HG03064 (cell line): ENCODE data around the gene POLK.
"Not testable (repeated sequence)": the region's sequence is repeated elsewhere in the genome, so short reads cannot be mapped to it uniquely, and the experiment has no call there.

Experiments used
- ATAC-seq: cut with Tn5 transposase; IDR thresholded peaks from one replicate; pipeline ENCODE4 v1.9.1; 2021; ENCODE audit warnings: low read depth; ENCODE audit not compliant: unreplicated experiment

The POLK gene

DNA sequence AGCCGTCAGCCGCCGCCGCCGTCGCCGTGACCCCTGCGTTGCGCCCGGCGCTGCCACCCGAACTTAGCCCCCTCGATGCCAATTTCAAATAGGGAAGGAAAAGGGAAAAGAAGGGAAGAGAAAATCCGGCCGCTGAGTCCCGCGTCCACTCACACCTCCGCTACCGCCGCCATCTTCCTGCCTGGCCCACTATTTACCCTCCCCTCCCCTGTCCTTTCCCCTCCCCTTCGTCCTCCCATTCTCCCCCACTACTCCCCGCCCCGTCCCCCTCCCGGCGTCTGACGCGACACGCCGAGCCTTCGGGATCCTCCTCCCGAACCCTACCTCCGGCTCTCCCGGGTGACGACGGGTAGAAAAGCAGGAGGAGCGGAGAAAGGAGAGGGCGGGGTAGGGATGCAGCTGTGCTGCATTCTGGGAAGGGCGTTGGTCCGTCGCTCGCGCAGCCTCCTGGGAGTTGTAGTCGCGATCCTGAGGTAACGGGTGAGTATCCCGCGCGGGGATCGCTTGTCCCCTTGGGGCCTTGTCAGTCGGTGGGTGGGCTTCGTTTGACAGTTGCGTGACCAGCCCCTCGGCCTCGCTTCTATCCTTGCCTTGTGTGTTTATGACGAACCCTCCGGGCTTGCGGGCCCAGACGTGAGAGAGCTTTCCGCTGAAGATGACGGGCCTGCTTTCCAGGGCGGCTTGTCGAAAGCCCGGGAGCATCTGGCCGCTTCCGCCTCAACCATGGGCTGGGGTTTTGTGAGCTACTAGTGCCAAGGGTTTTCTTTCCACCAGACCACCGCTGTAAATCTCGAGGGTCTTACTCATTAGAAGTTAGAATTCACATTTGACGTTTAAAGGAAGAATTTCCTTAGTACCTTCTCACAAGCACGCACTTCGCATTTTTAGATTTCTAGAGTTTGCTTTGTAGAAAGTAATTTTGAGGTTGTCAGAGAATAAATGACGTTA, at the start of gene POLK, which contains the start of gene CERT1:
Gene POLK (plus strand): TSS at position 457 of the 948 bp plus-strand sequence.
Gene CERT1 (minus strand): TSS at position 195 of the 948 bp plus-strand sequence. CDS start 422 bp downstream, outside the sequence.
- ATAC-seq, result peak; percentile 63

DNA sequence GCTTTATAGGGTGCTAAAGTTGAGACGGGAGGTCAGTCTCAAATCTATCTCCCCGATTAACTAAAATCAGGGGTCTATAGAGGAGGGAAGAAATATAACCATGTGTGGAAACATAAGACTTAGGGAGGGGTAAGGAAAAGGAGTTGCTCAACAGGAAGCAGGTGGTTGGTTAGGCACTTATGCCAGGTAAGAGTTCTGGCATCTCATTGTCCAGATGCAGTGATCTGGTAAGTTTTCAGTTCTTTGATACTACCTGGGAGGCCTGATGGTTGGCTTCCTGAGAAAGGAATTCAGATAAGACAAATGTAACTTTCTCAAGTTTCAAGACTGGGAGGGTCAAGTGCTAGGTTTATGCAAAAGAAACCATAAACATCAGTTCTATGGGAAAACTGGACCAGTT, 48.0 kb upstream of the POLK start:
- ATAC-seq, result no peak

DNA sequence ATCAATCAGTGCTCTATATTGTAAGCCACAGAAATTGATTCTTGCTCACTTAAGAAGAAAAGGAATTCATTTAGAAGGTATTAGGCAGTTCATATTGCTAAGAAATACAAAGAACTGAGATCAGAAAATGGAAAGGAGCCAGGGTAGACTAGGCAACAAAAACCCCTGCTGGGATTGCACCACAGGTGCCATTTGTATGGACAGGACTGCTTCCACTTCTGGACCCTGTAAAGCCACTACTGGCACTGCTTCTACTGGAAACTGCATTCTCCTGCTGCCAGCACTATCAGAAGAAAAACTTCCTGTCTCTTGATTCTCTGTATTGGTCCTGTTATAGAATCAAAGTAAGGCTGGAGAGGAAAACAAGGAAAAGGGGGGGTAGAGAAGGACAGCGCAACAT, 46.2 kb upstream of the POLK start:
- no peak for ATAC-seq

DNA sequence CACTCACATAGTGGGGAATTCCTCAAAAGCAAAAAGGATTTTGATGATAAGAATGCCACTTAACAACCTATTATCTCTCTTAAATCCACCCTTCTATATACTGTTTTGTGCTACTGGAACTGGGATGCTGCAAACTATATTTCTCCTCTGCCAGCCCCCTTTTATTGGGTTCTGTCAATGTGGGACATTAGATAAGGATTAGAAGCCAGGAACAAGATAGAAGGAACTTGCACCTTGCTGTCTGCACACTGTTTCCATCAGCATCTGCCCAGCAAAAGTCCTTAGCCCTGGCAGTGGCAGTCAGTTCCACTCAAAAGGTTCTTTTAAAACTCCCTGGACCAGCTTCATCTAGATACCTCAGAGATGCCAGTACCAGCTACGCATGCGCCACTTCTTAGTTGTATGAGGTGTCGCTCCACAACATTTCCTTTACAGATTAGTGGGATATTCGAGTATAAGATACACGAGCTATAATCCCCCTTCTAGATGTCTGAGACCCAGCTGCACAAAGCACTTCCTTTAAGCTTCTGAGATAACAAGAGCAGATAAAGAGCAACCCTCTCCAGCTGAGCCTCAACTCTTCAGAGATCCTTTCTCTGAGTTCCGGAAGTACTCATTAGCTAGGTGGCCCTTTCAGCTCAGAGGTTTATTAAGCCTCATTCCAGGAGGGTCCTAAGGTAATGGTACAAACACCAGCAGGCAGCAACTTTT, 45.5 kb upstream of the POLK start:
- no peak for ATAC-seq

DNA sequence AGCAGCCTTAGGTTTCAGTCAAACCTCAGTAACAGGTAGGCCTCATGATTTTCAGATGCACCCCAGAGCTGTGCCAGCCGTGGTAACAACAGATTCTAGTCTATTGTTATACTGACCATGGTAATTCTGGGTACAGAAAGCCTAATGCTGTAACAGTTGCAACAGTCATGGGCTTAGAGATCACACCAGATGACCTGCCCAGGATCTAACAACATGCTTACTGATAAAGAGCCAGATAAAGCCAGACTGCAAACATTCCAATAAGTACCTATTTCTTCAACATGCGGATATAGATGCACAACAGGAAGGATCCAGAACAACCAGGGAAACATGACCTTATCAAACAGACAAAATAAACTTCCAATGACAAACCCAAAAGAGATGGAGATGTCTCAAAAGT, 43.1 kb upstream of the POLK start:
- no peak for ATAC-seq

DNA sequence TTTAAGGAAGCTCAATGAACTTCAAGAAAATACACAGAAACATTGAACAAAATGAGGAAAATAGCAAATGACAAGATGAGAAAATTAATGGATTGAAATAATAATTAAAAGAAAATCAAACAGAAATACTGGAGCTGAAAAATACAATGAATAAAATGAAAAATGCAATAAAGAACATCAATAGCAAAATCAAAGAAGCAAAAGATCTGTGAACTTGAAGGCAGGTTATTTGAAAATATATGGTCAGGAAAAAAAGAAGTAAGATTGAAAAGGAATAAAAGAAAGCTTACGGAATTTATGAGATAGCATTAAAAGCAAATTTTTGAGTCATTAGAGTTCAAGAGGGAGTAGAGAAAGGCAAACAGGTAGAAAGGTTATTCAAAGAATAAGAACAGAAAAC, 42.7 kb upstream of the POLK start:
- ATAC-seq, result no peak

DNA sequence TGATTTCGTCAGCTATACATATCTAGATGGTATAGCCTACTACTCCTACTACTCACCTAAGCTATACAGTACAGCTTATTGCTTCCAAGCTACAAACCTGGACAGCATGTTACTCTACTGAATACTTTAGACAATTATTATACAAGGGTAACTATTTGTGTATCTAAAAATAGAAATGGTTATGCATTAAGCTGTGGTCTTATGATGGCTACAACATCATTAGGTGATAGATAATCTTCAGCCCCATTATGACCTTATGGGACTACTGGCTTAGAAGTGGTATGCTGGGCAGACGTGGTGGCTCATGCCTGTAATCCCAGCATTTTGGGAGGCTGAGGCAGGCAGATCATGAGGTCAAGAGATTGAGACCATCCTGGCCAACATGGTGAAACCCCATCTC, 40.5 kb upstream of the POLK start:
- ATAC-seq, result no peak

DNA sequence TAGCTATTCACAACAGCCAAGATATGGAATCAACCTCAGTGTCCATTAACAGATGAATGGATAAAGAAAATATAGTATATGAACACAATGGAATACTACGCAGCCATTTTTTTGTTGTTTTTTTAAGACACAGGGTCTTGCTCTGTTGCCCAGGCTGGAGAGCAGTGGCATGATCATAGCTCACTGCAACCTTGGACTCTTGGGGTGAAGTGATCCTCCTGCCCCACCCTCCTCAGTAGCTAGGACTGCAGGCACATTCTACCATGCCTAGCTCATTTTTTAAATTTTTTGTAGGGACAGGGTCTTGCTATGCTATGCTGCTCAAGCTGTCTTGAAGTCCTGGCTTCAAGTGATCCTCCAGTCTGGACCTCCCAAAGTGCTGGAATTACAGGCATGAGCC, 38.7 kb upstream of the POLK start:
- ATAC-seq, result no peak

DNA sequence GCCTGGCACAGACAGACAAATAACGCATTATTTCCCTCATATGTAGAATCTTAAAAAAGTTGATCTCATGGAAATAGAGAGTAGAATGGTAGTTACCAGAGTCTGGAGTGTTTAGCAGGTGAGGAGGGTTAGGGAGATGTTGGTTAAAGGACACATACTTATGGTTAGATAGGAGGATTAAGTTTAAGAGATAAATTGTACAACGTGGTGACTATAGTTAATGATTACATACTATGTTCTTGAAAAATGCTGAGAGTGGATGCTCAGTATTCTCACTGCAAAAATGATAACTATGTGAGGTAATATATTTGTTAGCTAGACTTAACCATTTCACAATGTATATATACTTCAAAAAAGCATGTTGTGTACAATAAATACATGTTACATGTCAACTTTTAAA, 38.2 kb upstream of the POLK start:
- no peak for ATAC-seq

DNA sequence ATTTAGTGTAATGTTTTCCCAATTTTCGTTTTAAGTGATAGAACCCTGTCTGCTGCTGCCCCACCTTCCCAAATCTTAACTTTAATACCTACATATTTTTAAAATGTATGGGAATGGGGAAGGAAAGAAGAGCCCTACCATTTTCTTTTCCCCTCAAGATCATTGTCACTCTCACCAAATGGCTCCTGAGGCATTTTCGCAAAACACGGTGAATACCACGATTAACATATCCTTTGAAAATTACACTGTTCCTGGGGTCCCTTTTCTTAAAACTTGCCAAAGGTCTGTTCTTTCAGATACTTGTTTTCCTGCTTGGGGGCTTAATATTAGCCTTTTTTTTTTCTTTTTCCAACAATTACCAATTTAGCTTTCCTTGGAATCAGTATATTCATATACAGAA, 36.3 kb upstream of the POLK start:
- ATAC-seq, result no peak

DNA sequence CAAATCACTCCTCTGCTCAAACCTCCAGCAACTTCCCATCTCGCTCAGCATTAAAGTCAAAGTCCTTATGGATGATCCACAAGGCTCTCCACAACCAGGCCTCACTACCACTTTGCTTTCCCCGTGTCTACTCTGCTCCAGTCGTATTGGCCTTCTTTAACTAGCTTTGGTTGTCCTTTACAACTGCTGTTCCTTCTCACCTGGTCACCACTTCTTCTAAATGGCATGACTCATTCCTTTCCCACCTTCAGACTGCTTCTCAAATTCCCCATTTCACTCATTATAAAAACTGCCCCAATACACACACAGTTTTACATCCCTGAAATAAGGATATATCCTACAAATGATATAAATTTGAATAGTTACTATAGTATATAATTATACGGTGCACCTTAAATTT, 30.7 kb upstream of the POLK start:
- no peak for ATAC-seq

DNA sequence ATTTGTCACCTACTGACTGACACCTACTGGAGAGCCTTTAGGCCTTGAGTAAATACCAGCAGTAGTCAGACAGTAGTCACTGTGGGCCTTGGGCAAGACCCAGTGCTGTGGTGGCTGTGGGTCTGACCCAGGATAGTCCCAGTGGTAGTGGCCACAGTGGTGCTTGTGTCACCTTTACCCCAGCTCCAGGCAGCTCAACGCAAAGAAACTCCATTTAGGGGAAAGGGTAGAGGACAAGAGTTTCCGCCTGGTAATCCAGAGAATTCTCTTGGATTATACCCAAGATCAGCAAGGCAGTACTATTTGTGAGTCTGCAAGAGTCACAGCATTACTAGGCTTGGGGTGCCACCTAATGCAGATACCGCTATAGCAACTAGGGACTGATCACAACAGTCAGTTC, 29.2 kb upstream of the POLK start:
- ATAC-seq, result no peak

DNA sequence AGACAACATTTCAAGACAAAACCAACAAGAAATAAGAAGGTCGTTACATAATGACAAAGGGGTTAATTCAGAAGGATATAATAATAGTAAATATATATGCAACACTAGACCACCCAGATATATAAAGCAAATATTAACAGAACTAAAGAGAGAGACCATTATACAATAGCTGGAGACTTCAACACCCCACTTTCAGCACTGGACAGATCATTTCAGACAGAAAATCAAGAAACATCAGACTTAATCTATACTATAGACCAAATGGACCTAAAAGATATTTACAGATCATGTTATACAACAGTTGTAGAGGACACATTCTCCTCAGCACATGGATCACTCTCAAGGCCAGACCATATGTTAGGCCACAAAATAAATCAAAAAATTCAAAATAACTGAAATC, 27.1 kb upstream of the POLK start:
- ATAC-seq, result no peak

DNA sequence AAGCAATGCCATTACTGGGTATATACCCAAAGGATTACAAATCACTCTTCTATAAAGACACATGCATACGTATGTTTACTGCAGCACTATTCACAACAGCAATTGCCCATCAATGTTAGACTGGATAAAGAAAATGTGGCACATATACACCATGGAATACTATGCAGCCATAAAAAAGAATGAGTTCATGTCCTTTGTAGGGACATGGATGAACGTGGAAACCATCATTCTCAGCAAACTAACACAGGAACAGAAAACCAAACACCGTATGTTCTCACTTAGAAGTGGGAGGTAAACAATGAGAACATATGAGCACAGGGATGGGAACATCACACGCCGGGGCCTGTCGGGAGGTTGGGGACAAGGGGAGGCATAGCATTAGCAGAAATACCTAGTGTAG, 21.8 kb upstream of the POLK start:
- not testable (repeated sequence) for ATAC-seq

DNA sequence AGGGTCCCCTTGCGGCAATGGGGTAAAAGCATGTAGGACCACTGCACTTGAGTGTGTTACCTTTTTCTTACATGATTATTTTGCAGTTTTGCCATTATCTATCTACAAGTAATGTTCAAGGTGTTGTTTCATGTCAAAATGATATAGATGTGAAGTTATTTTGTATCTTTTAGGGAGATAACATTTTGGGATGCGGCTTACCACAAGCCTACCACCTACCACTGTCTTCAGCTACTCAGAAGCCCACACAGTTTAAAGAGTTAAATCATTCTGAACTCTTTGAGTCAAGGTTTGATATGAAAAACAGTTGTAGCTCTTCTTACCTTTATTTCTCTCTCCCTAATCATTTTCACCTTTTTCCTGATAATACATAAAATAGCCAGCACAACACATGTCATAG, 20.1 kb upstream of the POLK start:
- no peak for ATAC-seq

DNA sequence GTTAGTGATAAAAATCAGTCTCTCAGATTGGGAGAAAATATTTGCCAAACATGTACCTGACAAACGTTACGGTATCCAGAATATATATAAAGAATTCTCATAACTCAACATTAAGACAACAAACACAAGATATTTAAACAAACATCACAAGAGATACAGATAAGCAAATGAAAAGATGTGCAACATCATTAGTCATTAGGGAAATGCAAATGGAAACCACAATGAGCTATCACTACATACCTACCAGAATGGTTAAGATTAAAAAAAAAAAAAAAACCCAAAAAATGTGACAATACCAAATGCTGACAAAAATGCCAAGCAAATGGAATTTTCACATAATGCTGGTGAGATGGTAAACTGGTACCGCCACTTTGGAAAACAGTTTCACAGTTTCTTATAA, 15.7 kb upstream of the POLK start:
- ATAC-seq, result no peak

DNA sequence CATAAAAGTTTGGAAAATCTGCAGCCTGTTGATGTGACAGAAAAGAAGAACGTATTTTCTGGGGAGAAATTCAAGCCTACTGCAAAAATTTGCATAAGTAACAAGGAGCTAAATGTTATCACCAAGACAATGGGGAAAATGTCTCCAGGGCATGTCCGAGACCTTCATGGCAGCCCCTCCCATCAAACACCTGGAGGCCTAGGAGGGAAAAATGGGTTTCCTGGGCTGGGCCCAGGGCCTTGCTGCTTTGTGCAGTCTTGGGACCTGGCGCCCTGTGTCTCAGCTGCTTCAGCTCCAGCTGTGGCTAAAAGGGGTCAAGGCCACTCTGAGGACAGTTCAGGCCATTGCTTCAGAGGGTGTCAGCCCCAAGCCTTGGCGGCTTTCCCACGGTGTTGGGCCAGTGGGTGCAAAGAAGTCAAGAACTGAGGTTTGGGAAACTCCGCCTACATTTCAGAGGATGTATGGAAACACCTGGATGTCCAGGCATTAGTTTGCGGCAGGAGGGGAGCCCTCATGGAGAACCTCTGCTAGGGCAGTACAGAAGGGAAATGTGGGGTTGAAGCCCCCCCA, 13.4 kb upstream of the POLK start:
- no peak for ATAC-seq

DNA sequence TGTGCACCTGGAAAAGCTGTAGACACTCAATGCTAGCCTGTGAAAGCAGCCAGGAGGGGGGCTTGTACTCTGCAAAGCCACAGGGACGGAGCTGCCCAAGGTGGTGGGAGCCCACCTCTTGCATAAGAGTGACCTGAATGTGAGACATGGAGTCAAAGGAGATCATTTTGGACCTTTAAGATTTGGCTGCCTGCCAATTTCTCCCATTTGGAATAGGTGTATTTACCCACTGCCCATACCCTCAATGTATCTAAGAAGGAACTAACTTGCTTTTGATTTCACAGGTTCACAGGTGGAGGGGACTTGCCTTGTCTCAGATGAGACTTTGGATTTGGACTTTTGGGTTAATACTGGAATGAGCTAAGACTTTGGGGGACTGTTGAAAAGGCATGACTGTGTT, 12.8 kb upstream of the POLK start:
- not testable (repeated sequence) for ATAC-seq

DNA sequence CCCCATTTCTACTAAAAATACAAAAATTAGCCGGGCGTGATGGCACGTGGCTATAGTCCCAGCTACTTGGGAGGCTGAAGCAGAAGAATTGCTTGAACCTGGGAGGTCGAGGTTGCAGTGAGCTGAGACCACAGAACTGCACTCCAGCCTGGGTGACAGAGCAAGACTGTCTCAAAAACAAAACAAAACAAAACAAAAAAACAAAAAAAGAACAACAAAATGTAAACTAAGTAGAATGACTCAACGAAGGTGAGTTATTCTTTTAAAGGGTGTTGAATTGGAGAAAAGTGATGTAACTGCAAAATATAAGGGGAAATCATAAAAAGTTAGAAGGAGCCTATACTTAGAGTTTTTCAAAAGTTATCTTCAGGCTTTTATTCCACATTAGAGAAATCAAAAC, 6.6 kb upstream of the POLK start:
- not testable (repeated sequence) for ATAC-seq

DNA sequence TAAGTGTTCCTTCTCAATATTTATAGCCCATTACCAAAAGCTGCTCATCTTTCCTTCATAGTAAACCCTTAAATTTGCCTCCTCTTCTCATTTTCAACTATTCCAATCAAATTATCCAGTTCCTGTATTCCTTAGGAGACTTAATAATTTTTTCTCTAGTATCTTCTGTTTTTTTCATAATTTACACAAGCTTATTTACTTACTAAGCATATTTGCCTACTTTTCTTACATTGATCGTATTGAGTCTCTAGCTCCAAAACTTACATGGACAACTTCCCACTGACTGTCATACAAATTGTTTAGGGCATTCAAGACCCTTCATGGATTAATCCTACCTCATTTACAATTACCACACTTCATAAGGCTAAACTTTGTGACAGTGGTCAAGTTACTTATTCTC, 3.9 kb upstream of the POLK start:
- no peak for ATAC-seq

DNA sequence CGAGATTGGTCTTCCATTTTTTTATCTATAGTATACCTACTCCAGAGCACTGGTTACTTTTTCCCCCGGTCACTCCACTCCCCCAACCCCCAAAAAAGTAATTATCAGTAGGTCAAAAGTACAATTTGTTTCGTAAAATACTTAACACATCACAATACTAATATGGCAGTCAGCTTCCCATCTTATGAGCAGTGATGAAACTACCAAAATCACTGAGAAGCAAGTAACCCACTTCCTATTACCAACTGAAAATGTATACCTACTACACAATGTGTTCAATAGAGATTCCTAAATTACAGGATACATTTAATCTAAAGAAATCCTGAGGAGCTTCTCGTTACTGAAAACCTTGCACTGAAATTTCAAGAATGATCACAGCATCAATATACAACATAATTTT, 2.1 kb upstream of the POLK start:
- ATAC-seq, result no peak
